NCI-H2227 (cell line): ENCODE results near the gene MEIS2.

Experiments used
- DNase-seq: peaks from one replicate; lab custom pipeline; 2025; ENCODE audit not compliant: unreplicated experiment; lab: John Stamatoyannopoulos, UW

The MEIS2 gene

DNA sequence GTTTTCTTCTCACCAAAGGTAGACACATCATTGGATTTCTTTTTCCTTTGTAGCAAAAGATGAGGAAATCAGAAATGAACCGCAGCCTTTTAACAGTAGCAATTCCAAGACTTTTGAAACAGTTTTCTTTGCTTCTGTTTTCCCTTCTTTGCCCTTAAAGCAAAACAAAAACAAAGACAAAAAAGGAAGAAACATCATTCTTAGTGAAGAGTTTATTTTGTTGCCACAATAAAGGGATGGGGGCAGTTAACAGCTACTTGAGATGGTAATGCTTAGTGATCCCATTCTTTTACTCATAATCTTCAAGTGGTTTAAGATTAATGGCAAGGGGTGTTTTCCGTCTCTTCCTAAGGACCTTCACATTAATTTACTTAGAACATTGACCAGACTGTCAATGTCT lies 218.8 kb downstream of the MEIS2 start:
- DNase-seq: no peak

DNA sequence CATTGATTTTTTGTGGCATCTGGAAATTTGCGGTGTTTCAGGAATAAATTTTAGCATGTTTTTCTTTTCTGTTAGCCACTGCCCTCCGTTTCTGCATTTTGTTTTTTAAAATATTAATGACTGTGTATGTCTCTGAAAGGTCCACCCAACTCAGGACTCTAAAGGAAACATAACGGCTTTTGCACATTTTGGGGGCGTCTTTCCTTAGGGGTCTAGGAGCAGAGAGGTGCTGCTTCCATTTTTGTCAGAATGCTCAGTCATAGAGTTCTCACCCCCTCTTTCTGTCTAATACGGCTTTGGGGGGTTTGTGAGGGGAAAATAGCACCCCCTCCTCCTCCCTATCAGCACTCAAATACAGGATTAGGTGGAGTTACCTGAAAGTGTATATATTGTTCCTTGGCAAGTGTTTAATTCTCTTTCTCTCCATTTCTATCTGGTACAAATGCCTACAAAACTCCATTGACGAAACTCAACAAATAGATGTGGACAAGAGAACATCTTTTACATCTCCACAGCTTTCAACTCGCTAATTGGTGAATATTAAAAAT lies 219.4 kb downstream of the MEIS2 start:
- no peak for DNase-seq

- no peak for DNase-seq
Measured at GRCh38 chr15:36880224-36880912, 220.0 kb downstream of the MEIS2 start.

- no peak for DNase-seq
Measured at GRCh38 chr15:36879568-36880222, 220.7 kb downstream of the MEIS2 start.

GRCh38 chr15:36878684-36879262 lies 221.6 kb downstream of the MEIS2 start:
- no peak for DNase-seq

DNA sequence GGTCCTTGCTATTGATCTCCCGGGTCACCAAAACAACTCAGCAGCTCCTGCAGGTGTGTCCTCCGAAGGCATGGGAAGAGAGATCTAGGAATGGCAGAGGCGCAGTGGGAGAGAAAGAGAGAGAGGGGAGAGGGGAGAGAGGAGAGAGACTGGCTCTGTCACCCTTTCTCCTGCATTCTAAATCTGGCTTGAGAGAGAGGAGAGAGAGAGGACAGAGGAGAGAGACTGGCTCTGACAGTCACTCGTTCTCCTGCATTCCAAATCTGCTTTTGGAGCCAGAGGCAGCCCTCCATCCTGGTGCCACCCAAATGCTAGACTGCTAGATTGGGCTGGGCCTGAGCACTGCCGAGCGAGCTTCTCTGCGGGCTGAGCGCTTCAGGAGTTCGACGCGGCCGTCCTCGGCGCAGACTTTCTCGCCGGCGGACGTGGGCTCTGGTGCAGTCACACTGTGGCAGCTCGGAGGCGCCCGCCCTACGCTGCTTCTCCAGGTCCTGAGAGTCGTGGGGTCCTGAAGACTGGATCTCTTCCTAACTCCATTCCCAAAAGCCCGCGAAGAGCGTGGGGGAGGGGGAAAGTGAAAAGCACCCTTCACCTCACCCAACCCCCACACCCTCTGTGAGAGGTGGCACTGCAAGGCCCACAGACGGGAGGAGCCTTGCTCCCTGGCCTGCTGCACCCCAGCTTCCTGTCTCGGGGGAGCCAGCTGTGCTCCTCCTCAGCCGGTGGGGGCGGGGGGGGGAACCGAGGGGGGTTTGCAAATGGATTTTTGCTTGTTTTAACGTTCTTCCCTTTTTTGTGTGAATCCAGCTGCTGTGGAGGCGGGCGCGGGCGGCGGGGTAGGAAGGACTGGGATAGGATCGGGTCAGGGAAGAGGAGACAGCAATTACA lies 222.3 kb downstream of the MEIS2 start:
- no peak for DNase-seq

GRCh38 chr15:36877294-36877693 lies 223.1 kb downstream of the MEIS2 start:
- no peak for DNase-seq

- DNase-seq: no peak
Measured at GRCh38 chr15:36875740-36876334, 224.5 kb downstream of the MEIS2 start.

DNA sequence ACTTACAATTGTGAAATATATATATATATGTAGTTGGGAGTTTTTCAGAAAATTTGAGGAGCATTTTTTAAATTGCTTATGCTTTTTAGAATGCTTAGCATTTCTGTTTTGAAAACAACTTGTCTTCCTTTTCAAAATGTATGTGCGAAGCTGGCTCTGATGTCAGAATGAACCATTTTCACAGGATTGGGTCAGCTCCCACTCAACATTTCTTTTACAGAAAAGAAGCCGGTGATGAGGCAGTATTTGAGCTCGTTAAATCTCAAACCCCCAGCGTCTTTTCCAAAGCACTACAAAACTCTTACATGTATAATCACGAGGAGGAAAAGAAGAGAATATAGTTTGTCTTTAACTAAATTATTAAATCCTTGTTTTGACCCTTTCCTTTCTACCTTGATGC lies 225.4 kb downstream of the MEIS2 start:
- no peak for DNase-seq

- no peak for DNase-seq
Measured at GRCh38 chr15:36867436-36867835, 232.9 kb downstream of the MEIS2 start.

GRCh38 chr15:36866896-36867295 lies 233.5 kb downstream of the MEIS2 start:
- no peak for DNase-seq

GRCh38 chr15:36863570-36863969 lies 236.8 kb downstream of the MEIS2 start:
- peak; percentile 67 for DNase-seq

DNA sequence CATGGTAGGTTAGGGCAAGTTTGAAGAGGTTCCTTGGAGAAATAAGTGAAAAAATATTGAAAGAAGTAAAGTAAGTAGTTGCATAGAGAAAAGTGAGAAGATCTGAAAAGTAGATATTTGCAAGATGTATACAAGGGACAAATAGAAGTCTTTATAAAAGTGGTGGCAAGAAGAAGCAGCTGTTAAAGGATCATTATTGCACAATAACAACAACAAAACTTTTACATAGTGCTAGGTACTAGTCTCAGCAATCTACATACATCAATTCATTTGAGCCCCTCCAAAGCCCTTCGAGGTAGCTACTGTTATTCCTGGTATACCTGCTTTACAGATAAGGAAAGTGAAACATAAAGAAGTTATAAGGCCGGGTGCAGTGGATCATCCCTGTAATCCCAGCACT lies 239.6 kb downstream of the MEIS2 start:
- DNase-seq: no peak

DNA sequence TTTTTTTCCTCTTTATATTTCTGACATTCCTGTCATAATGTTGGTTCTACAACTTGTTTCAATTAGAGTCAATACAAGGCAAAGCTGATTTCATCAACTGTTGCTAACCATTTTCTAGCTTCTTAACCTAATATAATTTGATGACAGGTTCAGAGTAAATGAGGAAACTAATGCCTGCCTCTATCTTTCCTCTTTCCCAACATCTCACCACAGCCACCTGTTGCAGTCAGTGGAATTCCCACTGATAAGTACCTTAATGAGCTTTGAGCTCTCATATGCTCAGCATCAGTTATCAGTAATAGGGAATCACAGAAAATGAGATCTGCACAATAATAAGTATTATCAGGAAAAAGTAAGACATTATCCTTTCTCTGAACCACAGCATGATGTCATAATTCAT lies 241.9 kb downstream of the MEIS2 start:
- no peak for DNase-seq

DNA sequence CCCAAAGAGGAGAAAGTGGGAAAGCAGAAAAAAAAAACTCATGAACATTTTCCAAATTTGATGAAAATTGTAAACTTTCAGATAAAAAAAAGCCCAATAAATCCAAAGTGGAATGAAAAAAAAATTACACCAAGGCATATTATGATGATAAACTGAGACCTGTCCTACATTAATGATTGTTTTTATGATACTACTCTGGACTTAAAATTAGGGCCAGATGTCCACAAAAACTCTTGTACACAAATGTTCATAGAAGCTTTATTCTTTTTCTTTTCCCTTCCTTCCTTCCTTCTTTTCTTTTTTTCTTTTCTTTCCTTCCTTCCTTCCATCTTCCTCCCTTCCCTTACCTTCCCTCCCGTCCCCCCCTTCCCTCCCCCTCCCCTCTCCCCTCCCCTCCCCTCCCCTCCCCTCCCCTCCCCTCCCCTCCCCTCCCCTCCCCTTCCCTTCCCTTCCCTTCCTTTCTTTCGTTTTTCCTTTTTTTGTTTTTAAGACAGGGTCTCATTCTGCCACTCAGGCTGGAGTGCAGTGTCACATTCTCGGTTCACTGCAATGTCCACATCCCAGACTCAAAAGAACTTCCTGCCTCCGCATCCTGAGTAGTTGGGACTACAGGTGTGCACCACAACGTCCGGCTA lies 243.9 kb downstream of the MEIS2 start:
- DNase-seq: no peak

- DNase-seq: no peak
Measured at GRCh38 chr15:36850864-36851263, 249.5 kb downstream of the MEIS2 start.

DNA sequence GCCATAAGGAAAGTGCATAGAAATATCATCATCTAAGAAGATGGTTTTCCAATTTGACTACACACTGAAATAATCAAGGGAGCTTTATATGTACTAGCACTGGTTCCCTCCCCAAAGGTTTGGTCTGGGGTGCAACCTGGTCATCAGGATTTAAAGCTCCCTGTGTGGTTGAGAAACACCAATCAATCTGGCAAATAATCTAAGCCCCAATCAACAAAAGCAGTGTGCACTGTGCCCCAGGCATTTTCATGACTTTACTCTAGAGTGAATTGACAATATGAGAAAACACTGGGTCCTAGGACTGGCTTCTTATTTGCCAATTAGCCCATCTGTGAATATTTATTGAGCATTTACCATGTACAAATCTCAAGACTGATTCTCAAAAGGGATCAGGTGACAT lies 255.1 kb downstream of the MEIS2 start:
- DNase-seq: no peak

- no peak for DNase-seq
Measured at GRCh38 chr15:36844534-36844998, 255.8 kb downstream of the MEIS2 start.

DNA sequence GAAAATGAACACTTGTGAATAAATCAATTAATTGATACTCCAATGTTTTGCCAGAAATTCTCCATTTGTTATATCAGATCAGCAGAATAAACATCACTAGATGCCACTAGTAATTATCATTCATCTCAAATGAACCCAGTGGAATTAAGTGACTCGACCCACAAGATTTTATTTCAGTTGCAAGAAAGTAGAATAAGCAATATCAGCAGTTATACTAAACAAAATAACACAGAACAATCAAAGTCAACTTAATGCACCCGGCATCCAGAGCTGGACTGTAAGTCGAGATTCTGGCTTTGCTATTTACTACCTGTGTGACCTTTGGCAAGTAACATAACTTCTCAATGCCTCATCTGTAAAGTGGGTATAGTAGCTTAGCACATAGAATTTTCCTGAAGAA lies 256.5 kb downstream of the MEIS2 start:
- DNase-seq: no peak

DNA sequence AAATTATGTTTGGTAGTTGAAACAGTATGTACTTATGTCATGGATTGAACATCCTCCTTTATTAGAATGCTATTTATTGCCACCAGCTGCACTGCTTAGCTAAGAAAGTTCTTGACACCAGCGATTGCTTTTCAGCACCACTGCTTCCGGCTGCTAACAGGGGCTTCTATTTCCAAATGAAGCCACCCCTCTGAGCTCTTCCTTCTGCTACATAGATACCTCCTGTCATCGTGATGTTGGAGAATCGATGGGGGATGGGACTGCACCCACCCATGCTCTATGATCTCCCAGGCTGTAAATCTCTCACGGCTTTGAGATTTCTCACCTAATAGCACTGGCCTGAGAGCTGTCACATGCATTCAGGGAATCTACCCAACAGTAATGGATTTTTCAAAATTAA lies 259.2 kb downstream of the MEIS2 start:
- DNase-seq: peak; percentile 23
